Parietal lobe (tissue), 2 donors: Measurements from ENCODE around the gene TP53TG3C. TPM values are rescaled to one million over a fixed set of nuclear protein-coding genes. Genes with fewer than 3 reads are reported as not detected.

Experiments
- small RNA-seq: library from RNA; depleted of rRNA; stranded (forward); fragments of <200 nt; gene quantifications from one replicate; pipeline ENCODE3, GENCODE V24; 2014; ENCODE audit warnings: low replicate concordance
- total RNA-seq: library from RNA; depleted of rRNA; stranded (reverse); fragments of >200 nt; gene quantifications from one replicate; pipeline ENCODE4 v1.2.3, GENCODE V29; 2014

TP53TG3C gene, protein sequence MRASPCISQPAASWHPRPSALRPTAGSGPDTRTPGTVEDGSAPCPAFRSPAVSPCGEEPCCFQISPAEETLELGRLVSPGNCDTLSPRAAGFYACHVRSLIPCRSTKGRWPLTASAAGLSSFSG
- not detected for total RNA-seq

DNA sequence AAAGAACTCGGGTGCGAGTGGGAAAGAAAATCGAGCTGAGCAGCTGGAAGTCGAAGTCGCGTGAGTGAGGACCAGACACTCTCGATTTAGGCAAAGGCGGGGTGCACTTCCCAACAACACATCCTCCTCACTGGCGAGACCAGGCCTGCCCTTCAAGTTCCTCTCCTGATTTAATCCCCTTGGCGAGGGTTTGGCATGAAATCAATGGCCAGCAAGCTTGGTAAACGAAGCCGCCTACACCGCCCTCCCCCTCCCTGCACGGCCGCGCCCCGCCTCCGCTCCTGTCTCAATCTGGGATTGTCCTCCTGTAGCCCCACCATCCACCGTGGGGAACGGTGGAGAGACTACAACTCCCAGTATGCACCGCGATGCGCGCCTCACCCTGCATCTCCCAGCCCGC, at the start of gene TP53TG3C:
TP53TG3C (plus strand) TSS at position 301 of the 400 bp plus-strand sequence; CDS start at position 369, 68 bp downstream.

Small RNA genes lying within 50 kb of the gene (small RNA-seq; reads per million reads assigned to genes)
- gene AC138869.1, result not detected

Other genes with a start within 250 kb of the TP53TG3C start
- gene TP53TG3E, start 110.1 kb downstream of the TP53TG3C start, total RNA-seq, result not detected
- gene TP53TG3B, start 166.6 kb downstream of the TP53TG3C start, total RNA-seq, result not detected